GM19328 (cell line): Measurements from ENCODE around the gene SUSD6.
"Not testable (repeated sequence)": the region's sequence is repeated elsewhere in the genome, so short reads cannot be mapped to it uniquely, and the experiment has no call there.

Experiments
- ATAC-seq: cut with Tn5 transposase; IDR thresholded peaks from one replicate; pipeline ENCODE4 v1.9.1; 2021; ENCODE audit warnings: mild to moderate bottlenecking, moderate library complexity; ENCODE audit not compliant: unreplicated experiment

SUSD6 gene

GRCh38 chr14:69620211-69620611 is 8.8 kb downstream of the SUSD6 start:
- no peak for ATAC-seq

GRCh38 chr14:69620981-69621380 is 9.6 kb downstream of the SUSD6 start:
- no peak for ATAC-seq

- ATAC-seq = no peak
Measured at GRCh38 chr14:69624136-69624535, 12.7 kb downstream of the SUSD6 start.

- peak; percentile 79 for ATAC-seq
Measured at GRCh38 chr14:69625299-69626131, 14.1 kb downstream of the SUSD6 start.

GRCh38 chr14:69626132-69626500 is 14.7 kb downstream of the SUSD6 start:
- no peak for ATAC-seq

GRCh38 chr14:69629225-69630127 is 18.1 kb downstream of the SUSD6 start:
- peak; percentile 33 for ATAC-seq

GRCh38 chr14:69630360-69630759 is 19.0 kb downstream of the SUSD6 start:
- ATAC-seq = no peak

GRCh38 chr14:69631509-69631908 is 20.1 kb downstream of the SUSD6 start:
- ATAC-seq = no peak

- ATAC-seq = no peak
Measured at GRCh38 chr14:69632164-69632563, 20.8 kb downstream of the SUSD6 start.

- no peak for ATAC-seq
Measured at GRCh38 chr14:69632593-69633151, 21.3 kb downstream of the SUSD6 start.

- ATAC-seq = no peak
Measured at GRCh38 chr14:69633238-69633637, 21.8 kb downstream of the SUSD6 start.

GRCh38 chr14:69635981-69636639 is 24.7 kb downstream of the SUSD6 start:
- no peak for ATAC-seq

- no peak for ATAC-seq
Measured at GRCh38 chr14:69636718-69637480, 25.5 kb downstream of the SUSD6 start.

GRCh38 chr14:69637503-69638031 is 26.2 kb downstream of the SUSD6 start:
- ATAC-seq = no peak

GRCh38 chr14:69640931-69641330 is 29.5 kb downstream of the SUSD6 start:
- no peak for ATAC-seq

- ATAC-seq = not testable (repeated sequence)
Measured at GRCh38 chr14:69642212-69642793, 30.9 kb downstream of the SUSD6 start.

- no peak for ATAC-seq
Measured at GRCh38 chr14:69643430-69644200, 32.2 kb downstream of the SUSD6 start.

GRCh38 chr14:69644814-69645213 is 33.4 kb downstream of the SUSD6 start:
- no peak for ATAC-seq

- ATAC-seq = no peak
Measured at GRCh38 chr14:69647213-69647612, 35.8 kb downstream of the SUSD6 start.
